HepG2 (cell line): Measurements from ENCODE around the gene EGLN1. TPM values are rescaled to one million over a fixed set of nuclear protein-coding genes. Genes with fewer than 3 reads are reported as not detected.
A peak's percentile ranks its signal among the peaks of the same experiment; 100 is the strongest.

Source experiments
- ATF7-NPFF ChIP-seq: sonication (generic); formaldehyde crosslinking; IDR thresholded peaks from 2 replicates; pipeline ENCODE4 v1.8.1; 2023; ENCODE audit warnings: mild to moderate bottlenecking, low read depth, missing genetic modification reagents, moderate library complexity
- BRD4 ChIP-seq: sonication (generic); formaldehyde crosslinking; IDR thresholded peaks from 2 replicates; pipeline ENCODE4 v1.4.0; 2020; ENCODE audit warnings: missing genetic modification reagents
- KAT7 ChIP-seq: IDR thresholded peaks from 2 replicates; pipeline ENCODE4 v1.6.1; 2018; ENCODE audit warnings: borderline replicate concordance, missing compliant biosample characterization
- KDM5B ChIP-seq: sonication (generic); formaldehyde crosslinking; IDR thresholded peaks from 2 replicates; pipeline ENCODE4 v1.4.0; 2020; ENCODE audit warnings: missing genetic modification reagents, mild to moderate bottlenecking, borderline replicate concordance
- MIER2 ChIP-seq: IDR thresholded peaks from 2 replicates; pipeline ENCODE4 v1.6.1; 2016; ENCODE audit warnings: missing biosample characterization, missing genetic modification reagents
- MTA1 ChIP-seq: sonication (generic); formaldehyde crosslinking; IDR thresholded peaks from 2 replicates; pipeline ENCODE4 v1.4.0; 2020; ENCODE audit warnings: missing genetic modification reagents, mild to moderate bottlenecking, borderline replicate concordance
- MTF2 ChIP-seq: sonication (generic); formaldehyde crosslinking; IDR thresholded peaks from 2 replicates; pipeline ENCODE4 v1.5.0; 2020; ENCODE audit warnings: missing genetic modification reagents, borderline replicate concordance
- PHF20 ChIP-seq: sonication (generic); formaldehyde crosslinking; IDR thresholded peaks from 2 replicates; pipeline ENCODE4 v1.5.0; 2020; ENCODE audit warnings: mild to moderate bottlenecking, missing genetic modification reagents
- RXRB ChIP-seq: IDR thresholded peaks from 2 replicates; pipeline ENCODE4 v1.6.1; 2016; ENCODE audit warnings: borderline replicate concordance, missing genetic modification reagents, missing compliant biosample characterization
- SALL2 ChIP-seq: sonication (generic); formaldehyde crosslinking; IDR thresholded peaks from 2 replicates; pipeline ENCODE4 v1.8.1; 2023; ENCODE audit warnings: mild to moderate bottlenecking, missing genetic modification reagents, inconsistent platforms
- SRSF9 ChIP-seq: fragments of 200-400 bp; formaldehyde crosslinking; IDR thresholded peaks from 2 replicates; pipeline ENCODE4 v1.6.1; 2018; ENCODE audit warnings: borderline replicate concordance, mild to moderate bottlenecking, low read depth, low read length; ENCODE audit not compliant: insufficient read depth, poor library complexity, severe bottlenecking
- STAG1 ChIP-seq: sonication (generic); formaldehyde crosslinking; IDR thresholded peaks from 2 replicates; pipeline ENCODE4 v1.4.0; 2020; ENCODE audit warnings: missing genetic modification reagents
- ZFP1 ChIP-seq: IDR thresholded peaks from 2 replicates; pipeline ENCODE4 v1.6.1; 2016
- ZNF20 ChIP-seq: sonication (generic); formaldehyde crosslinking; IDR thresholded peaks from 2 replicates; pipeline ENCODE4 v1.4.0; 2020; ENCODE audit warnings: mild to moderate bottlenecking, moderate library complexity, missing genetic modification reagents
- ZNF446 ChIP-seq: sonication (generic); formaldehyde crosslinking; IDR thresholded peaks from 2 replicates; pipeline ENCODE4 v1.5.0; 2020; ENCODE audit warnings: mild to moderate bottlenecking, missing genetic modification reagents
- ZNF572 ChIP-seq: sonication (generic); formaldehyde crosslinking; IDR thresholded peaks from 2 replicates; pipeline ENCODE4 v1.5.1; 2020; ENCODE audit warnings: mild to moderate bottlenecking, missing genetic modification reagents
- ZNF598 ChIP-seq: sonication (generic); formaldehyde crosslinking; IDR thresholded peaks from 2 replicates; pipeline ENCODE4 v1.5.1; 2020; ENCODE audit warnings: mild to moderate bottlenecking, missing genetic modification reagents, borderline replicate concordance
- ZNF737 ChIP-seq: sonication (generic); formaldehyde crosslinking; IDR thresholded peaks from 2 replicates; pipeline ENCODE4 v1.5.0; 2020; ENCODE audit warnings: missing genetic modification reagents, mild to moderate bottlenecking, borderline replicate concordance
- polyA plus RNA-seq, 8 experiments: library from polyadenylated mRNA; depleted of rRNA in 3 of 8; stranded (reverse) in 7 of 8; unstranded in 1 of 8; fragments of >200 nt; fragmentation: Illumina TruSeq in 4 of 8; extraction: Trizol in 4 of 8; gene quantifications; 2 replicates each; pipeline versions ENCODE4 v1.2.1 to v1.2.3, GENCODE V29; 2011 to 2016; ENCODE audit warnings: low read depth in 4 of 8, missing spikeins in 1 of 8, mixed read lengths in 1 of 8; ENCODE audit not compliant: insufficient read depth in 1 of 8
- total RNA-seq, 5 experiments: library from RNA; depleted of rRNA; stranded (reverse); fragments of >200 nt; fragmentation: Illumina TruSeq; extraction: Trizol; gene quantifications; 2 replicates each; pipeline ENCODE4 v1.2.3, GENCODE V29; 2016; ENCODE audit warnings: low read depth in 1 of 5
- TF ChIP-seq, protein P1 (sequence below): conservative IDR thresholded peaks from 2 replicates; pipeline ENCODE4 v1.6.1; 2018; ENCODE audit warnings: missing genetic modification reagents
- TF ChIP-seq, protein P2 (sequence below): sonication (generic); formaldehyde crosslinking; IDR thresholded peaks from 2 replicates; pipeline ENCODE4 v1.8.1; 2023; ENCODE audit warnings: mild to moderate bottlenecking, inconsistent platforms, moderate library complexity, missing genetic modification reagents, borderline replicate concordance
- TF ChIP-seq, protein P3 (sequence below): sonication (generic); formaldehyde crosslinking; IDR thresholded peaks from 2 replicates; pipeline ENCODE4 v1.4.0; 2020; ENCODE audit warnings: missing genetic modification reagents, mild to moderate bottlenecking, borderline replicate concordance
- TF ChIP-seq, protein P4 (sequence below): IDR thresholded peaks from 2 replicates; pipeline ENCODE4 v1.6.1; 2016; ENCODE audit warnings: missing compliant biosample characterization, missing genetic modification reagents, borderline replicate concordance

EGLN1 gene
- total and polyA plus RNA-seq, 2 of the 13 experiments (the other 11 are each of a cell fraction or from before 2014, with no cell fraction given), result 34.4 to 44.1 TPM

DNA sequence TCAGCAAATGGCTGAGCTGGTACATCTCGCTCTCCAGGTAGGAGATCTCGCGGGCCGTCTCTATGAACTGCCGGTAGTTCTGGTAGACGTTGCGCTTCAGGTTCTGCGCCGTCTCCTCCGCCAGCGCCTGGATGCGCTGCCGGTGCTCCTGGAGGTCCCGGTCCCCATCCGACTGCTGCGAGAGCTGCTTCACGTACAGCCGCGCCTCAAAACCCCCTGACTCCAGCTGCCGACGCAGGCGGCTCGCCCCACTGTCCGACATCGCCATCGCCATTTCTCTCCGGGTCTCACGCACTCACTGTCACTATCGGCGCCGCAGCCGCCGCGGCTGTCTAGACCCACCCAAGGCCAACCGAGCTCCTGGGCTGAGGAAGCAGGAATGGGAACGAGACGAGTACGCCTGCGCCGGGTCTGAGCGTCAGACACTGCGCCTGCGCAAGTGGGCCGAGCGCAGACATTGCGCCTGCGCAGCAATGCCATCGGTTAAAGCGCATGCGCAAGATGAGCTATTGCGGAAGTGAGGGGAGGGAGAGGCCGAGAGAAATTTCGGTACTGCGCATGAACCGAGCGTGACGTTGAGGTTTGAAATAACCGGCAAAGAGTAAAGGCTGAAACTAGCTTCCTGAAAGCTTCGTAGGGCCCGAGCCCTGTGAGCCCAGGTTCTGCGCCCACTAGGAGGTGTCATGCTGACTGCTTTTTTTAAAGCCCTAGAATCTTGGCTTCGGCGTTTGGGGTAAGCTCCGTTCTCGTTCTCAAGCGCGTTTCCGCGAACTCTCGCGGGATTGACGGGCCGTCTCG, 84.4 kb downstream of the EGLN1 start, which contains the start of gene EXOC8 (continued):
- TF ChIP-seq RXRB, result 0 out of 2 replicates have a peak, but pooled peaks have one; percentile 36
- 0 out of 2 replicates have a peak, but pooled peaks have one; percentile 52 for TF ChIP-seq ZNF572
- 0 out of 2 replicates have a peak, but pooled peaks have one; percentile 7 for TF ChIP-seq ZNF446
- TF ChIP-seq PHF20 (CRISPR knock-in tag), result peak; percentile 84
- no peak for TF ChIP-seq SRSF9
- TF ChIP-seq MTA1, result no peak
- 0 out of 2 replicates have a peak, but pooled peaks have one; percentile 28 for TF ChIP-seq ZFP1
- no peak for TF ChIP-seq BRD4
- TF ChIP-seq KDM5B (CRISPR knock-in tag), result peak; percentile 85; the same call in 1 of the 2 replicates
- TF ChIP-seq ATF7-NPFF (CRISPR knock-in tag), result no peak
- 0 out of 2 replicates have a peak, but pooled peaks have one; percentile 54 for TF ChIP-seq ZNF20 (CRISPR knock-in tag)
- TF ChIP-seq STAG1 (CRISPR knock-in tag), result peak; percentile 10; the same call in 1 of the 2 replicates
- TF ChIP-seq, protein P1, sequence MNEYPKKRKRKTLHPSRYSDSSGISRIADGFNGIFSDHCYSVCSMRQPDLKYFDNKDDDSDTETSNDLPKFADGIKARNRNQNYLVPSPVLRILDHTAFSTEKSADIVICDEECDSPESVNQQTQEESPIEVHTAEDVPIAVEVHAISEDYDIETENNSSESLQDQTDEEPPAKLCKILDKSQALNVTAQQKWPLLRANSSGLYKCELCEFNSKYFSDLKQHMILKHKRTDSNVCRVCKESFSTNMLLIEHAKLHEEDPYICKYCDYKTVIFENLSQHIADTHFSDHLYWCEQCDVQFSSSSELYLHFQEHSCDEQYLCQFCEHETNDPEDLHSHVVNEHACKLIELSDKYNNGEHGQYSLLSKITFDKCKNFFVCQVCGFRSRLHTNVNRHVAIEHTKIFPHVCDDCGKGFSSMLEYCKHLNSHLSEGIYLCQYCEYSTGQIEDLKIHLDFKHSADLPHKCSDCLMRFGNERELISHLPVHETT (CRISPR knock-in tag), result peak; percentile 54; the same call in 1 of the 2 replicates
- no peak; the same call in 1 of the 2 replicates for TF ChIP-seq SALL2 (CRISPR knock-in tag)
- TF ChIP-seq ZNF598, result no peak; the same call in 1 of the 2 replicates
- TF ChIP-seq, protein P2, sequence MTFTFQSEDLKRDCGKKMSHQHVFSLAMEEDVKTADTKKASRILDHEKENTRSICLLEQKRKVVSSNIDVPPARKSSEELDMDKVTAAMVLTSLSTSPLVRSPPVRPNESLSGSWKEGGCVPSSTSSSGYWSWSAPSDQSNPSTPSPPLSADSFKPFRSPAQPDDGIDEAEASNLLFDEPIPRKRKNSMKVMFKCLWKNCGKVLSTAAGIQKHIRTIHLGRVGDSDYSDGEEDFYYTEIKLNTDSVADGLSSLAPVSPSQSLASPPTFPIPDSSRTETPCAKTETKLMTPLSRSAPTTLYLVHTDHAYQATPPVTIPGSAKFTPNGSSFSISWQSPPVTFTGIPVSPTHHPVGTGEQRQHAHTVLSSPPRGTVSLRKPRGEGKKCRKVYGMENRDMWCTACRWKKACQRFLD (CRISPR knock-in tag), result peak; percentile 51; the same call in 1 of the 2 replicates
- TF ChIP-seq, protein P3, sequence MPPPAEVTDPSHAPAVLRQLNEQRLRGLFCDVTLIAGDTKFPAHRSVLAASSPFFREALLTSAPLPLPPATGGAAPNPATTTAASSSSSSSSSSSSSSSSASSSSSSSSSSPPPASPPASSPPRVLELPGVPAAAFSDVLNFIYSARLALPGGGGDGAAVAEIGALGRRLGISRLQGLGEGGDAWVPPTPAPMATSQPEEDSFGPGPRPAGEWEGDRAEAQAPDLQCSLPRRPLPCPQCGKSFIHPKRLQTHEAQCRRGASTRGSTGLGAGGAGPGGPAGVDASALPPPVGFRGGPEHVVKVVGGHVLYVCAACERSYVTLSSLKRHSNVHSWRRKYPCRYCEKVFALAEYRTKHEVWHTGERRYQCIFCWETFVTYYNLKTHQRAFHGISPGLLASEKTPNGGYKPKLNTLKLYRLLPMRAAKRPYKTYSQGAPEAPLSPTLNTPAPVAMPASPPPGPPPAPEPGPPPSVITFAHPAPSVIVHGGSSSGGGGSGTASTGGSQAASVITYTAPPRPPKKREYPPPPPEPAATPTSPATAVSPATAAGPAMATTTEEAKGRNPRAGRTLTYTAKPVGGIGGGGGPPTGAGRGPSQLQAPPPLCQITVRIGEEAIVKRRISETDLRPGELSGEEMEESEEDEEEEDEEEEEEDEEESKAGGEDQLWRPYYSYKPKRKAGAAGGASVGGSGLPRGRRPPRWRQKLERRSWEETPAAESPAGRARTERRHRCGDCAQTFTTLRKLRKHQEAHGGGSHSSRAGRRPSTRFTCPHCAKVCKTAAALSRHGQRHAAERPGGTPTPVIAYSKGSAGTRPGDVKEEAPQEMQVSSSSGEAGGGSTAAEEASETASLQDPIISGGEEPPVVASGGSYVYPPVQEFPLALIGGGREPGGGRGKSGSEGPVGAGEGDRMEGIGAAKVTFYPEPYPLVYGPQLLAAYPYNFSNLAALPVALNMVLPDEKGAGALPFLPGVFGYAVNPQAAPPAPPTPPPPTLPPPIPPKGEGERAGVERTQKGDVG, result no peak
- no peak for TF ChIP-seq ZNF737 (CRISPR knock-in tag)
- no peak for TF ChIP-seq KAT7 (CRISPR knock-in tag)
- TF ChIP-seq, protein P4, sequence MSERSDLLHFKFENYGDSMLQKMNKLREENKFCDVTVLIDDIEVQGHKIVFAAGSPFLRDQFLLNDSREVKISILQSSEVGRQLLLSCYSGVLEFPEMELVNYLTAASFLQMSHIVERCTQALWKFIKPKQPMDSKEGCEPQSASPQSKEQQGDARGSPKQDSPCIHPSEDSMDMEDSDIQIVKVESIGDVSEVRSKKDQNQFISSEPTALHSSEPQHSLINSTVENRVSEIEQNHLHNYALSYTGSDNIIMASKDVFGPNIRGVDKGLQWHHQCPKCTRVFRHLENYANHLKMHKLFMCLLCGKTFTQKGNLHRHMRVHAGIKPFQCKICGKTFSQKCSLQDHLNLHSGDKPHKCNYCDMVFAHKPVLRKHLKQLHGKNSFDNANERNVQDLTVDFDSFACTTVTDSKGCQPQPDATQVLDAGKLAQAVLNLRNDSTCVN (CRISPR knock-in tag), result no peak; the same call in 1 of the 2 replicates
- no peak for TF ChIP-seq MTF2 (CRISPR knock-in tag)
- peak; percentile 42; the same call in 1 of the 2 replicates for TF ChIP-seq MIER2
